ENCODE measurements around the gene DYNLRB2.

DYNLRB2 gene

GRCh38 chr16:80570106-80570478, 29.3 kb downstream of the DYNLRB2 start:
- Histone ChIP-seq H3K4me1 (ENCODE audit: insufficient read depth, low read length, severe bottlenecking) (no peaks in the 10 kb centered on the region), H3K4me3 (ENCODE audit: low read depth, low read length, poor library complexity, severe bottlenecking) (no peak overlapping the region), H3K36me3 (ENCODE audit: insufficient read depth, low read length) (no peaks in the 10 kb centered on the region), H3K27me3 (ENCODE audit: insufficient read depth, low read length) (no peaks in the 10 kb centered on the region), H2AFZ (ENCODE audit: low read length) (no peak overlapping the region), H3K79me2 (ENCODE audit: insufficient read depth, low read length) (no peaks in the 10 kb centered on the region), H3K9me3 (ENCODE audit: low read length) (no peaks in the 10 kb centered on the region), H3K9ac (ENCODE audit: low read length) (no peak overlapping the region), H4K20me1 (ENCODE audit: insufficient read depth, low read length) (no peaks in the 10 kb centered on the region), H3F3A (ENCODE audit: insufficient read depth, low read length) (no peaks in the 10 kb centered on the region), H3K4me2 (ENCODE audit: low read length) (no peak overlapping the region), H3K9me2 (ENCODE audit: low read depth, low read length) (no peaks in the 10 kb centered on the region), H3K27ac (ENCODE audit: low read depth, low read length, poor library complexity, severe bottlenecking) (no peak overlapping the region)
- no peak for TF ChIP-seq CTCF (IDR thresholded peaks at IDR 0.05; ENCODE audit: low read length)
- TF ChIP-seq EZH2 (IDR thresholded peaks at IDR 0.05; ENCODE audit: borderline replicate concordance, low read length), result no peak

GRCh38 chr16:80573700-80574120, 32.9 kb downstream of the DYNLRB2 start:
- no peaks in the 10 kb centered on the region for H3K27me3 ChIP-seq (ENCODE audit: insufficient read depth, low read length)
- no peaks in the 10 kb centered on the region for H3F3A ChIP-seq (ENCODE audit: insufficient read depth, low read length)
- no peaks in the 10 kb centered on the region for H3K9me3 ChIP-seq (ENCODE audit: low read length)
- no peaks in the 10 kb centered on the region for H4K20me1 ChIP-seq (ENCODE audit: insufficient read depth, low read length)
- H3K4me1 ChIP-seq (ENCODE audit: insufficient read depth, low read length, severe bottlenecking), result no peaks in the 10 kb centered on the region
- no peaks in the 10 kb centered on the region for H3K79me2 ChIP-seq (ENCODE audit: insufficient read depth, low read length)
- H3K4me3 ChIP-seq (ENCODE audit: low read depth, low read length, poor library complexity, severe bottlenecking), result no peak overlapping the region
- no peak overlapping the region for H3K4me2 ChIP-seq (ENCODE audit: low read length)
- H3K9me2 ChIP-seq (ENCODE audit: low read depth, low read length), result no peaks in the 10 kb centered on the region
- H2AFZ ChIP-seq (ENCODE audit: low read length), result no peak overlapping the region
- no peak overlapping the region for H3K27ac ChIP-seq (ENCODE audit: low read depth, low read length, poor library complexity, severe bottlenecking)
- H3K9ac ChIP-seq (ENCODE audit: low read length), result no peak overlapping the region
- TF ChIP-seq CTCF (IDR thresholded peaks at IDR 0.05; ENCODE audit: low read length) (no peak), EZH2 (IDR thresholded peaks at IDR 0.05; ENCODE audit: borderline replicate concordance, low read length) (no peak)
- no peaks in the 10 kb centered on the region for H3K36me3 ChIP-seq (ENCODE audit: insufficient read depth, low read length)

- TF ChIP-seq CTCF (IDR thresholded peaks at IDR 0.05; ENCODE audit: low read length) (no peak), EZH2 (IDR thresholded peaks at IDR 0.05; ENCODE audit: borderline replicate concordance, low read length) (no peak)
- Histone ChIP-seq H3K9ac (ENCODE audit: low read length) (no peak overlapping the region), H3K36me3 (ENCODE audit: insufficient read depth, low read length) (no peaks in the 10 kb centered on the region), H3K4me2 (ENCODE audit: low read length) (no peak overlapping the region), H3K4me1 (ENCODE audit: insufficient read depth, low read length, severe bottlenecking) (no peaks in the 10 kb centered on the region), H3K27me3 (ENCODE audit: insufficient read depth, low read length) (no peaks in the 10 kb centered on the region), H4K20me1 (ENCODE audit: insufficient read depth, low read length) (no peaks in the 10 kb centered on the region), H3K27ac (ENCODE audit: low read depth, low read length, poor library complexity, severe bottlenecking) (no peak overlapping the region), H3K9me3 (ENCODE audit: low read length) (no peaks in the 10 kb centered on the region), H3K9me2 (ENCODE audit: low read depth, low read length) (no peaks in the 10 kb centered on the region), H3F3A (ENCODE audit: insufficient read depth, low read length) (no peaks in the 10 kb centered on the region), H3K79me2 (ENCODE audit: insufficient read depth, low read length) (no peaks in the 10 kb centered on the region), H2AFZ (ENCODE audit: low read length) (no peak overlapping the region), H3K4me3 (ENCODE audit: low read depth, low read length, poor library complexity, severe bottlenecking) (no peak overlapping the region)
Observed at GRCh38 chr16:80576343-80576912, 35.6 kb downstream of the DYNLRB2 start.
